ENCODE measurements around the gene OR2AE1.

GRCh38 chr7:99844328-99844727, 32.5 kb downstream of the OR2AE1 start:
- no peak for TF ChIP-seq CTCF (IDR thresholded peaks at IDR 0.05)
- TF ChIP-seq POLR2A (IDR thresholded peaks at IDR 0.05) = no peak

All from breast epithelium (tissue), 3 donors.